22Rv1 (cell line): ENCODE results near the gene EGFR.

Experiments used
- H3K27ac ChIP-seq: fragments of 450-650 bp; 2 replicates; pipeline ENCODE4 v1.5.1; 2017
- CTCF ChIP-seq: fragments of 450-650 bp; IDR thresholded peaks from 2 replicates; pipeline ENCODE4 v1.5.1; 2017; ENCODE audit warnings: mild to moderate bottlenecking
- ZFX ChIP-seq: fragments of 450-650 bp; IDR thresholded peaks from 2 replicates; pipeline ENCODE4 v1.6.1; 2017; ENCODE audit warnings: antibody characterized with exemption, borderline replicate concordance

Gene EGFR

GRCh38 chr7:55075464-55076021 is 56.7 kb downstream of the EGFR start:
- no peak for TF ChIP-seq ZFX
- no peak for TF ChIP-seq CTCF
- H3K27ac ChIP-seq: no peak overlapping the region

- no peak for TF ChIP-seq CTCF
- TF ChIP-seq ZFX: no peak
- H3K27ac ChIP-seq: peak overlapping the region; percentile 40
Observed at GRCh38 chr7:55077561-55078410, 59.0 kb downstream of the EGFR start.

GRCh38 chr7:55078465-55079372 is 59.9 kb downstream of the EGFR start:
- no peak for TF ChIP-seq CTCF
- no peak for TF ChIP-seq ZFX
- H3K27ac ChIP-seq: no peak overlapping the region

GRCh38 chr7:55080000-55080623 is 61.3 kb downstream of the EGFR start:
- TF ChIP-seq ZFX (no peak), CTCF (no peak)
- H3K27ac ChIP-seq: no peak overlapping the region

- H3K27ac ChIP-seq: no peak overlapping the region
- no peak for TF ChIP-seq ZFX
- no peak for TF ChIP-seq CTCF
Observed at GRCh38 chr7:55081068-55081467, 62.3 kb downstream of the EGFR start.

GRCh38 chr7:55081472-55082227 is 62.8 kb downstream of the EGFR start:
- TF ChIP-seq CTCF (no peak), ZFX (no peak)
- no peak overlapping the region for H3K27ac ChIP-seq
